CD4-positive, alpha-beta T cell treated with Interleukin-17A for 4 hours (primary cell): Measurements from ENCODE around the gene HBG2.

Source experiments
- DNase-seq: peaks from one replicate; pipeline ENCODE4 v3.0.0-alpha.2; 2020; ENCODE audit warnings: mixed read lengths

HBG2 gene

DNA sequence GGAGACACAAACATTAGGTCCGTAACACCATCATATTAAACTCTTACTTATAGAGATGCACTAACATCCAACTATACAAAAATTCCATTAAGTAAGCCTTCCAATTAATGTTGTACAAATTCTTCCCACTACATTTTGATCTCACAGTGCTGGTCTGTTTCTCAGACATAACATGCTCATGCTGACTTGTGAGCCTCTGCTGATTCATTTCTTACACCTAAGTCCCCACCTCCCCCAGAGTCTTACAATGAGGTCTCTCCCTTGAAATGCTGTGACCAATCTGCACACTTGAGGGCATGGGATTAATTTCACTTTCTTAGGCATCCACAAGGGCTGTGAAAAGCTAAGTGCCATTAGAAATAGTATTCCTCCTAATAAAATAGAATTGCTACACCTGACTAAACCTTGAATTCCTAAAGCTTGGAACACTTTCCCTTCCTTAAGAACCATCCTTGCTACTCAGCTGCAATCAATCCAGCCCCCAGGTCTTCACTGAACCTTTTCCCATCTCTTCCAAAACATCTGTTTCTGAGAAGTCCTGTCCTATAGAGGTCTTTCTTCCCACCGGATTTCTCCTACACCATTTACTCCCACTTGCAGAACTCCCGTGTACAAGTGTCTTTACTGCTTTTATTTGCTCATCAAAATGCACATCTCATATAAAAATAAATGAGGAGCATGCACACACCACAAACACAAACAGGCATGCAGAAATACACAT is 6.9 kb downstream of the HBG2 start:
- DNase-seq, result no peak

DNA sequence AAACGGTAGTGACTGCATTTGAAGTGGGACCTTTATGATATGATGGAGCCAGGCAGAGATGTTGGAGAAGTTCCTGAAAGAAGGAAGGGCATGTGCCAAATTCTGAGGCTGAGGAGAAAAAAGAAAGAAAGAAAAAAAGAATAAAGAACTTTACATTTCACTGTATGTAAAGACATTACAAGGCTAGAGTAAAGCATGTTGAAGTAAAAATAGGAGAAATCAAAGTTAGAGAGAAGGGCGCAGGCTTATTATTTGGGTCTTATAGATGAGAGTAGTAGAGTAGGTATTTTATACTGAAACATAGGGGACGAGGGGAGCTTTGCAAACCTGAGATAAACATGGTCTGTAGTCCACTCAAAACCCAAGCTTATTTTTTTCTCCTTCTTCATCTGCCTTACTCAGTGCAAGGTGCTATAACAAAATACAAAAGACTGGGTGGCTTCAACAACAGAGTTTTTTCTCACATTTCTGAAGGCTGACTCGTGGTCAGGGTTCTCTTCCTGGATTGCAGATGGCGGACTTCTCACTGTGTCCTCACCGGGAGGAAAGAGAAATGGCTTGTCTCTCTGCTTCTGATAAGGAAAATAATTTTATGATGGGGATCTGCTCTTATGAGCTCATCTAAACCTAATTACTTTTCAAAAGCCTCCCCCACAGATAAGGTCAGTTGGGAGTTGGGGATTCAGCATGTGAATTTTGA is 7.7 kb downstream of the HBG2 start:
- DNase-seq, result no peak

DNA sequence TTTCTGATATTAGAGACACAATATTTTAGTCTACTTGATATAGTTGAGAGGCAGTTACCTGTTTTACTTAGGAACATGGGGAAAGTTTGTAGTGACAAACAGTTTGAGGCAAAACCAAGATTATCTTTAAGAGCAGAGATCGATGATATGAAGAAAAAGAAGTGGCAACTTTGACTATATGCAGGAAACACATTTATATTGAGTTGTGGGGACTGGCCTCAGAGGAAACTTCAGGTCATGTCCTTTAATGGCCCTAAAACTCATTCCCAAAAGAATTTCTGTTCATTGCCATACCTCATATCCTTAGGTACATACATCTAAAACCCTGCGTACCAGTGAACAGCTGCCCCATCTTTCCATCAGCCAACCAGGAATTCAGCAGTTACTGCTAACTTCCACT is 9.4 kb downstream of the HBG2 start:
- DNase-seq, result no peak

DNA sequence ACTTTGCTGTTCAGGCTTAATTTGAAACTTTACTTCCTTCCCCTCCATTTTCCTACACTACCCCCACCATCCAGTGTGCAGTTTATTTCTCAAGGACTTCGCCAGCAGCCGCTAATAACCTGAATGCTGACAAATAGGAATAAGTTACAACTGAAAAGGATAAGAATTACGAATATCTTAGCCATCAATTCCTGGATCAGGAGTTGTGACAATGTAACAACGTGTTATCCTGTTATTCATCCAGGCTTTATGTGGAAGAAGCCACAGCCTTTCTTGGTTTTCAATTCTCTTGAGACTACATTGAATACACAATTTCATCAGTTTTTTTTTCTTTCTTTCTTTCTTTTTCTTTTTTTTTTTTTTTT is 10.8 kb downstream of the HBG2 start:
- DNase-seq, result no peak

DNA sequence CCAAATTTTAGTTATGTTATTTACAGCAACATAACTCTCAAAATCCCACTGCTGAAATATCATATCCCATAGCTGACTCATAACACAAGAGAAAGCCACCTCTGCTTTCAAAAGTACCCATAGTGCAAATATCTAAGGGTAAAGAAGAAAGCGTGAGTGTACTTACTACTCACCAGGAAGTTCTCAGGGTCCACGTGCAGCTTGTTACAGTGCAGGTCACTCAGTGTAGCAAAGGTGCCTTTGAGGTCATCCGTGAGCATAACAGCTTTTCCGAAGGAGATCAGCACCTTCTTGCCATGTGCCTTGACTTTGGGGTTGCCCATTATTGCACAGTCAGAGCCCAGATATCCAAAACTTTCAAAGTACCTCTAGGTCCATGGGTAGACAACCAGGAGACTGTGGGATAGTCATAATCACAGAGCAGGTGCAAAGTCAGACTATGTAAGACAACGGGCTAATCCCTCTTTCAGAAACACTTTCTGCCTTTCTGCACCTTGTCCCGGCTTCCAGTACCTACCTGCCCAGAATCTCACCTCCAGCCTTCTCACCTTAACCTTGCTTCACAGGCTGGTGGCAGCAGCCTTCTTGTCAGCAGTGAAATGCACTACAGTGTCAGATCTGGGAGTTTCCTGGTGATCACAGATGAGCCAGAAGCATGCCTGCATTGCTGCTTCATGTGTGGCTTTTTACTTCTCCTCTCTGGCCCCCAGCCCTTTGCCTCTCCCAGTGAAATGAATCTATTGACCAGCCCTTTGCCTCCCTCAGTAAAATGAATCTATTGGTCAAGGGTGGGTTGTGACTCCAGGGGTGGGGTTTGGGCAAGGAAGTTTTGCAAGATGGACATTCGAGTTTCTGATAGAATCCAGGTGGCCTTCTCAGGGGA is 11.4 kb downstream of the HBG2 start:
- no peak for DNase-seq

DNA sequence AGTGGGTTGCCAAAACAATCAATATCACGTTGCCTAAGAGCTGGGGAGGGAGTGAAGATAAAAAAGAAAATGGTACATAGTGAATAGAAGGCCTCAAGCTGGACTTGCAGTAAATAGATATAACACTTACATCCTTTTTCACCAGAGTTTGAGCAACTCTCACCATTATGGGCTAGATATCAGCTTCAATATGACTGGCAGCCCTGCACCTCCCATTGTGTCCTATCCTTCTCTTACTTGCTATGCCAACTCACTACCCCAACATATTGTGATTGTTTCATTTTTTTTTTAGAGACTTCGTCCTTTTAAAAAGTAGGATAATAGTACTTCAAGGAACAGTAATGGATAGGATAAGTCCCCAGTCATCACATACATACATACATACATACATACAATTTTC is 12.4 kb downstream of the HBG2 start:
- DNase-seq, result no peak

DNA sequence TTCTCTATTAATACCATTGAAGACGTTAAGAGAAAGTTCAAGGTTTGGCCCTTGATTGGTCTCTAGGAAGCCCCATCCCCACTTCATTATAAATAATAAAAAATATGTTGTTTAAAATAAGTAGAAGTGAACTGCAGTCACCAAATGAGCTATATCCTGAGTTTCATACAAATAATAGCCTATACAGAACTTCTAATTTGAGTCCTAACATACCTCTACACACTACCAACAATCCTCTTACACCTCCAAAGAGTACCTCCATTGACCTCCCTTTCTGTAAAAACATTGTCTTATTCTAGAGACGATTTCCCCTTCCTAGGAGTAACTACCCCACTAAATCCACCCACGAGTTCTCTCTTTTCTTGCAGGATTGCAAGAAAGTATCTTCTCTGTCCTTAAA is 13.1 kb downstream of the HBG2 start:
- DNase-seq, result no peak

DNA sequence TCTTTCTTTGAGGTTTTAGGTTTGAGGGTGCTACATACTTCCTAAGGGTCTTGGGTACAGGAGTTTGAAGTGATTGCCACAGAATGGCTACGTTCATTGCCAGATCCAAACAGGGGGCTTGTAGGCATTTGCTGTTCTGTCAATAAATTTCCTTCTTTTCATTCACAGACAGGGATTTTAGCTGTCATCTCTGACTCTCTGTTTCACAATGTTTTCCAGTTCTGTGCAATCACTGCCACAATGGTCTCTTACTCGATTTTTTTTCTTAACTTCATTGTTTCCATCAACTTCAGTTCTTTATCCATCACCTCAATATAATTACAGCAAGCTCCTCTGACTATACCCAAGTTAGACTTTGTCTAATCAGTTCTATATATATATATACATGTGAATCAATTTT is 14.1 kb downstream of the HBG2 start:
- DNase-seq, result no peak

DNA sequence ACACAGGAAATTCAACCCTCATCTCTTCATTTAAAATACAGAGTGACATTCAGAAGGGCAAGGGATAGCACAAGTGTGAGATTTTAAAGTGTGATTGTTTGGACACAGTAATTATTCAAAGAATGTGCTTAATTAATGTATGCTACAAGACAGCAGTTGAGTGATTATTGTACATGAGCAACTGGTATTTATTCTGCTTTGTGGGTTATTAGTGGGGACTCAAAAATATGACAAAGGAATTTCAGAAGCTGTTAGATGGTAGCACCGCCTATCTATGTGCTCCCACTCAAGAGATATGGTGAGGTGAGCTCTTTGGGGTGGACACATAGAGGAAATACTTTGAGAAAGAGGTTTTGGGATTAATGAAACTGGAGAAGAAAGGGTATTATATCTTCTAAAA is 14.5 kb downstream of the HBG2 start:
- no peak for DNase-seq

DNA sequence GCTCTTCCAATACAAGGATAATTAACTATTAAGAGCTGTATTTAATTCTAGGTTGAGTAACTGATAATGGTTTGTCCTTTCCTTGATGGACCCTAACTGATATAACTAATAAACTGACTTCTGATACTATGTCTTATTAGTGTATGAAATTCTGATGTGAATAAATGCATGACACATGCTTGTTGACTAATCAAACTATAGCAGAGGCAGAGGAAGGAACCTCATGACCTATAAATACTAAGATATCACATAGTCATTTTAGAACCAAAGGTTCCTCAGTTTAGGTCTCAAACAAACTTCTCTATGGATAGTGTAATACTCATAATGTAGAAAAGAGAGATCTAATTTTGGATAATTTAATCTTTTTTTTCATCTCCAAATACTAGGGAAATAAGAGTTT is 15.5 kb downstream of the HBG2 start:
- DNase-seq, result no peak

DNA sequence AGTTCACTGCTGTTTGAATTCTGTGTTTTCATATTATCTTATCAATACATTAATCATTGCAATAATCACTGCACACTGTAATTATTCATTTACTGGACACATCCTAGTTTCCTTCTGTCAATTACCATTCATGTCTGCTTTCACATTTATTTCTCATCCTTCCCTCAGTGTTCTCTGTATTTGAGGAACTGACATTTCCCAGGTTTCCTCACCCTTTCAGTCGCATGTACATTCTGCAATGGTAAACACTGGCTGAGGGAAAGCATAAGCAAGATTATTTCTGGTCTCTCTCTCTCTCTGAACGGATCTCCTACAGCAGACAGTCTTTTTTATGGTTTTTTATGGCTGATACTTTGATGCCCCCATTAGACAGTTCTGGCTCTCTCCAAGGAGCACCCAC is 16.1 kb downstream of the HBG2 start:
- DNase-seq, result no peak

DNA sequence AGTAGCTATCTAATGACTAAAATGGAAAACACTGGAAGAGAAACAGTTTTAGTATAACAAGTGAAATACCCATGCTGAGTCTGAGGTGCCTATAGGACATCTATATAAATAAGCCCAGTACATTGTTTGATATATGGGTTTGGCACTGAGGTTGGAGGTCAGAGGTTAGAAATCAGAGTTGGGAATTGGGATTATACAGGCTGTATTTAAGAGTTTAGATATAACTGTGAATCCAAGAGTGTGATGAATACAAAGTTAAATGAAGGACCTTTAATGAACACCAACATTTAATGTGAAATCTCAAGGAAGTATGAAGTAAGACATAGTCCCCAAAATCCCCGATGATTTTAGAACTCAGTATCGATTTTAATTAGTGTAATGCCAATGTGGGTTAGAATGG is 17.2 kb downstream of the HBG2 start:
- no peak for DNase-seq

DNA sequence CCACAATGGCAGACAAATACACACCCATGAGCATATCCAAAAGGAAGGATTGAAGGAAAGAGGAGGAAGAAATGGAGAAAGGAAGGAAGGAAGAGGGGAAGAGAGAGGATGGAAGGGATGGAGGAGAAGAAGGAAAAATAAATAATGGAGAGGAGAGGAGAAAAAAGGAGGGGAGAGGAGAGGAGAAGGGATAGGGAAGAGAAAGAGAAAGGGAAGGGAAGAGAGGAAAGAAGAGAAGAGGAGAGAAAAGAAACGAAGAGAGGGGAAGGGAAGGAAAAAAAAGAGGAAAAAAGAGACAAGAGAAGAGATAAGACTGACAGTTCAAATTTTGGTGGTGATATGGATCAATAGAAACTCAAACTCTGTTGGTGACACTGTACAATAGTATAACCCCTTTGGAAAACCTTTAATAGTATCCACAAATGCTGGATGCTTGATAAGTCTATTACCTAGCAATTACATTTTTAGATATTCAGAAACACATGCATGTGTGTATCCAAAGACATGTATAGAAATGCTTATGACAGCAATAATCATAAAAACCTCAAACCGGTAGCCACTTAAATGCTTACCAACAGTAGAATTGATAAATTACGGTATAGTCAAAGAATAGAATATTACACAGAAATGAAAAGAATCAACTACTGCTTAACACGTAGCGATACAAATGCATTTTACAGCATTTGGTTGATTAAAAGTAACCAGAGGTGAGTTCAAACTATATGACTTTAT is 19.1 kb downstream of the HBG2 start:
- DNase-seq, result no peak

DNA sequence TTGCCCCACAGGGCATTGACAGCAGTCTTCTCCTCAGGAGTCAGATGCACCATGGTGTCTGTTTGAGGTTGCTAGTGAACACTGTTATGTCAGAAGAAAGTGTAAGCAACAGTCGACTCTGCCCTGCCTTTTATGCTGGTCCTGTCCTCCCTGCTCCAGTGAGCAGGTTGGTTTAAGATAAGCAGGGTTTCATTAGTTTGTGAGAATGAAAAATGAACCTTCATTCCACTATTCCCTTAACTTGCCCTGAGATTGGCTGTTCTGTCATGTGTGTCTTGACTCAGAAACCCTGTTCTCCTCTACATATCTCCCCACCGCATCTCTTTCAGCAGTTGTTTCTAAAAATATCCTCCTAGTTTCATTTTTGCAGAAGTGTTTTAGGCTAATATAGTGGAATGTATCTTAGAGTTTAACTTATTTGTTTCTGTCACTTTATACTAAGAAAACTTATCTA is 20.2 kb downstream of the HBG2 start, which contains the start of gene HBD:
Gene HBD, minus strand, starts transcription at position 103 of the 454 bp plus-strand sequence. Its CDS starts 50 bp downstream, at position 53.
- no peak for DNase-seq

DNA sequence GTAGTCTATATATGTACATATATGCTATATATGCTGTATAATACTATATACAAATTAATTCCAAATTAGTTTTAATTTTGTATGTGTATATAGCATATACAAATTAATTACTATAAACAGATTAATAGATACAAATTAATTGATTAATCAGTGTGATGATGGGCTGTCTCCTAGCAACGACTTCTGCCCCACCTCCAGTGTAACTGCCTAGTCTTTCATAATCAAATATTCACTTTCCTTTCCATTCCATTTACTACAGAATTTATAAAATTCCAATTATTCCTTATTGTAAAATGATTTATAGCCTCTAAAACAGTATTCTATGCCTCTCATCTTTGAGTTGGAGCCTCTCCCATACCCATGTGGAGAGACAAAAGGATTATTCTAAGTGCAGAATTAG is 21.3 kb downstream of the HBG2 start:
- DNase-seq, result no peak

DNA sequence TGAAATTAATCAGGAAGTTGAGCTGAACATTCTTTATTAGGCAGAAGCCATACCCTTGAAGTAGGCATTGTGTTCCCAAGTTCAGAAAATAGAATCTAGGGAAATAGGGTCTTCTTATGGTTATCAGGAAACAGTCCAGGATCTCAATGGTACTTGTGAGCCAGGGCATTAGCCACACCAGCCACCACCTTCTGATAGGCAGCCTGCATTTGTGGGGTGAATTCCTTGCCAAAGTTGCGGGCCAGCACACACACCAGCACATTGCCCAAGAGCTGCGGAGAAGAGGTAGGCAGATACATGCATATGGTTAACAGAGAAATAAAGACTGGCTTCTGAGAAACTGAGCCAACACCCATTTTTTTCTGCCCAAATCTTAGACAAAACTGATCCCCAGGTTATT is 21.8 kb downstream of the HBG2 start:
- no peak for DNase-seq

DNA sequence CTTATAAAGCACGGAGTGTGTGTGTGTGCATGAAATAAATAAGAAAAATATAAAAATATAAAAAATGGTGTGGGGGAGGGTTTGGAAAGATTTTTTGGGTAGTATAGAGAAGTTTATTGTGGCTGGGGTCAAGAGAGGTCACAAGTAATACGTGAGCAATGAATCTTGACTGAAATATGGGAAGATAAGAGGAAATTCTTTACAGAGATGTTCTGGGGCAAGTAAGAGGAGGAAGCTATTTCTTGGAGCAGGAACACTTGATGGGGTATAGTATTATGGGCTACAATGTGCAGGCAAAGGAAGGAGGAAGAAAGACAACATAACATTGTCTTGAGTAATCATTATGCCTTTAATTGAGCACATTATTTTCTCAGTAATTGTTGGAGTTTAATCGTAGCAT is 22.4 kb downstream of the HBG2 start:
- no peak for DNase-seq

DNA sequence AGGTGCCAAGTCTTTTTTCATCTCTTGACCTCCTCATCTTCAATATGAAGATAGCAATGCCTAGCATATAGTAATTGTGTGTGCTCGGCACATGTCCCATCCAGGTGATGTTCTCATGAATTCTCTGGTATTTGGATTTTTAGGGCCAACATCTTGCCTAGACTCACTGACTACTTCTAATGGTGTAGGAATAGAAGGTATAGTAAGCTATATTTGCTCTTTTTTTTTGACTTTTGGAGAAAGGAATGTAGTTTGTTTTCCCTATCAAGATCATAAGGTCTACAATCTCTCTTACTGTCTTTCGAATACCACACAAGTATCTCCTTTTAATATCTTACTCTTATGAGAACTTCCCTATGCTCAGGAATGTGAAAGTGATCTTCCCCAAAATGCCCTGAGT is 23.5 kb downstream of the HBG2 start:
- no peak for DNase-seq

DNA sequence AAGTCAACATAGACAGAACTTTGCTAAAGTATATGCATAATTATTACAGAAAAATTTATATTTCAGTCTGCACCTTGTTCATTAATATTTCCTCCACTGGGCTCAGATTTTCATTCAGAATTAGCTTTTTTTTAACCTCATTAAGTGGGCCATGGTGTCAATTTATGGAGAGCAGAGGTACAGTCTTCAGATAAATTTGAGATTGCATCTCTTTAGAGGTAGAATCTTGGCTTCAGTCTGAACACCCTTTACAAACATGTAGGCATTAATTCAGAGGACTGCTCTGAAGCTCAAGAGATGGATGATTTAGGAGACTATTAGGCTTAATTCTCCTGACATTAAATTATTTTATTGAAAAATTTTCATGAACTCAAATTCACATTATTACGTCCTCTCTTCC is 24.3 kb downstream of the HBG2 start:
- DNase-seq, result no peak

DNA sequence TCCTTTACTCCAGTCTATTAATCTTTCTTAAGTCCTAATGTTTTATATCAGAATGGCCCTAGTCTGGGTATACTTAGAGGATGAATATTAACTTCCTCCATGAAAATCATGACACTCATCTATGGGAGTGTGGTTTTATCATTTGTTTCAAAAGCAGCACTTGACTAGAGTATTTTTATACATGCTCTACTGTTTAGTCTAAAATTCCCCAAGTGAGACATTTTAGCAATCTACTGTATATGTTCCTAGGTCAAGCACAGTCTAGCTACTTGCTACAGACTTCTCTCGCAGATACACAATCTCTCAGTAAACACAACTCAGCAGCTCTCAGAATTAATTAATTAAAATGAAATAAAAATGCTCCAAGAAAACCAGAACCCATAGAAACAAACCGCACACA is 24.8 kb downstream of the HBG2 start:
- no peak for DNase-seq

DNA sequence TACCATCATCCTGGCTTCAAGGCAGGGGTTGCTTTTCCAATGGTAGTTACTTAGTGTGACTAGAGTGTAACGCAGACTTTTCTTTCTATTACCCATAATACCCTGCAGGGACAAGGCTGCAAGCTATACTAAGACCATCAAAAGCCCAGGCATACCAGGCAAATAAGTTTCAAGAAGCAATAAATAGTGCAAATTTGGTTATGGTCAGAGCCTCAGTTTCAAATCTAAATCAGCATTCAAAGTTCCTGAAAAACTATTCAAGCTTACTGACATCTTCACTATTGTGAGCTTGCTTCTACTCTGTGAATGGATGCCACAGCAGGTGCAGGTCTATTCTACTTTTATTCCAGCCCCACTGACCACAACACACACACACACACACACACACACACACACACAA is 25.2 kb downstream of the HBG2 start:
- no peak for DNase-seq

DNA sequence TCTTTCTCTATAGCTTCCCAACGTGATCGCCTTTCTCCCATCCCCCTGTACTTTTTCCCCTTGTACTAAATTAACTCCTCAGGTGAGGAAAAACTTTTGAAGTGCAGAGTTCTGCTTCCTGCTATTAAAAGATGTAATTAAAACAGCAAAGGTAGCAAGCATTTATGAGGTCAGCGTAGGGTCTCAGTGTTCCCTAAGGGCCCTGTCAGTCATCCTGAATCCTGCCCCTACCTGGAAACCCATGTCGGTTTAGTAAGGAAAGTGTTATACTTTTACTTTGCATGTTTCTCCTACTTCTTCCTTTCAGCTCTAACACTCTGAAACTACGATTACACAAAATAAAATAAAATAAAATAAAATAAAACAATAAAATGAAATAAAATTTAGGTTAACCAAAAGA is 26.5 kb downstream of the HBG2 start:
- DNase-seq, result no peak

DNA sequence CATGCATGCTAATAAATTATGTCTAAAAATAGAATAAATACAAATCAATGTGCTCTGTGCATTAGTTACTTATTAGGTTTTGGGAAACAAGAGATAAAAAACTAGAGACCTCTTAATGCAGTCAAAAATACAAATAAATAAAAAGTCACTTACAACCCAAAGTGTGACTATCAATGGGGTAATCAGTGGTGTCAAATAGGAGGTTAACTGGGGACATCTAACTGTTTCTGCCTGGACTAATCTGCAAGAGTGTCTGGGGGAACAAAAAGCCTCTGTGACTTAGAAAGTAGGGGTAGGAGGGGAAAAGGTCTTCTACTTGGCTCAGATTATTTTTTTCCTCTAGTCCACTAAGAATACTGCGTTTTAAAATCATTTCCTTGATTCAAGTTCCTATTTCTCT is 26.9 kb downstream of the HBG2 start:
- no peak for DNase-seq
